CD4-positive, alpha-beta memory T cell (primary cell): ENCODE measurements around the gene DNAJC2. TPM values are rescaled to one million over a fixed set of nuclear protein-coding genes. Genes with fewer than 3 reads are reported as not detected.

Source experiments
- CTCF ChIA-PET: fragments of 350-600 bp; sonication (Branson Sonifier 250); formaldehyde crosslinking; loops from one replicate; lab custom pipeline; 2021; ENCODE audit warnings: inconsistent platforms; ENCODE audit not compliant: partially characterized antibody; lab: Charles Lee
- POLR2A ChIA-PET: fragments of 350-600 bp; sonication (Branson Sonifier 250); formaldehyde crosslinking; loops from one replicate; lab custom pipeline; 2021; ENCODE audit not compliant: partially characterized antibody; lab: Charles Lee
- DNase-seq, 5 donors: peaks; one replicate each; pipeline versions ENCODE4 v3.0.0 to v3.0.0-alpha.2; 2020 to 2022; ENCODE audit warnings: mixed read lengths in 1 of 5
- H3K27ac ChIP-seq: one replicate; pipeline ENCODE4 v1.7.0; 2013; ENCODE audit warnings: low read depth, low read length
- H3K27me3 ChIP-seq: 2 replicates; pipeline ENCODE4 v1.7.0; 2013; ENCODE audit warnings: mild to moderate bottlenecking, low read length, moderate library complexity; ENCODE audit not compliant: insufficient read depth
- H3K36me3 ChIP-seq: 2 replicates; pipeline ENCODE4 v1.7.0; 2013; ENCODE audit warnings: mild to moderate bottlenecking, low read length, moderate library complexity; ENCODE audit not compliant: insufficient read depth
- H3K4me1 ChIP-seq: 2 replicates; pipeline ENCODE4 v1.7.0; 2013; ENCODE audit warnings: mild to moderate bottlenecking, low read length, moderate library complexity; ENCODE audit not compliant: insufficient read depth
- H3K4me3 ChIP-seq, 2 donors: one replicate each; pipeline ENCODE4 v1.7.0; 2013; ENCODE audit warnings: low read length in 2 of 2, mild to moderate bottlenecking in 1 of 2
- H3K9me3 ChIP-seq, 2 donors: one replicate each; pipeline ENCODE4 v1.7.0; 2013; ENCODE audit warnings: low read length in 2 of 2, control low read depth in 1 of 2; ENCODE audit not compliant: control insufficient read depth in 1 of 2
- H3K27ac Mint-ChIP-seq, 7 donors: one replicate each; pipeline ENCODE4 v1.8.0; 2020 to 2021; ENCODE audit warnings: mixed read lengths in 7 of 7, mild to moderate bottlenecking in 6 of 7, inconsistent platforms in 3 of 7, moderate library complexity in 3 of 7
- H3K27me3 Mint-ChIP-seq, 2 donors: one replicate each; pipeline ENCODE4 v1.8.0; 2020 to 2021; ENCODE audit warnings: mixed read lengths in 2 of 2
- H3K36me3 Mint-ChIP-seq, 2 donors: one replicate each; pipeline ENCODE4 v1.8.0; 2020 to 2021; ENCODE audit warnings: mixed read lengths in 2 of 2, inconsistent platforms in 1 of 2, mild to moderate bottlenecking in 1 of 2
- H3K4me1 Mint-ChIP-seq, 4 donors: one replicate each; pipeline ENCODE4 v1.8.0; 2020 to 2021; ENCODE audit warnings: mixed read lengths in 4 of 4, mild to moderate bottlenecking in 1 of 4
- H3K4me3 Mint-ChIP-seq, 8 donors: one replicate each; pipeline ENCODE4 v1.8.0; 2020 to 2021; ENCODE audit warnings: mixed read lengths in 8 of 8, mild to moderate bottlenecking in 7 of 8, moderate library complexity in 6 of 8, inconsistent platforms in 3 of 8
- H3K9me3 Mint-ChIP-seq, 8 donors: one replicate each; pipeline ENCODE4 v1.8.0; 2020 to 2021; ENCODE audit warnings: mixed read lengths in 8 of 8, mild to moderate bottlenecking in 5 of 8, inconsistent platforms in 3 of 8, moderate library complexity in 1 of 8
- intact Hi-C: fragments of 100-400 bp; cut with micrococcal nuclease; formaldehyde crosslinking; loops from one replicate; pipeline ENCODE4 v1.15.1; 2023
- polyA plus RNA-seq, 2 donors: library from polyadenylated mRNA; unstranded; fragments of 300-500 nt; fragmentation: Illumina TruSeq; gene quantifications; one replicate each; pipeline ENCODE4 v1.2.3, GENCODE V29; 2021
- total RNA-seq, 2 experiments: library from RNA; stranded (reverse); gene quantifications; one replicate each; pipeline ENCODE4 v1.2.3, GENCODE V29; 2021

The DNAJC2 gene
- total and polyA plus RNA-seq, 4 experiments from 2014 or later: 10.6 to 40.5 (median 31.3) TPM

DNA sequence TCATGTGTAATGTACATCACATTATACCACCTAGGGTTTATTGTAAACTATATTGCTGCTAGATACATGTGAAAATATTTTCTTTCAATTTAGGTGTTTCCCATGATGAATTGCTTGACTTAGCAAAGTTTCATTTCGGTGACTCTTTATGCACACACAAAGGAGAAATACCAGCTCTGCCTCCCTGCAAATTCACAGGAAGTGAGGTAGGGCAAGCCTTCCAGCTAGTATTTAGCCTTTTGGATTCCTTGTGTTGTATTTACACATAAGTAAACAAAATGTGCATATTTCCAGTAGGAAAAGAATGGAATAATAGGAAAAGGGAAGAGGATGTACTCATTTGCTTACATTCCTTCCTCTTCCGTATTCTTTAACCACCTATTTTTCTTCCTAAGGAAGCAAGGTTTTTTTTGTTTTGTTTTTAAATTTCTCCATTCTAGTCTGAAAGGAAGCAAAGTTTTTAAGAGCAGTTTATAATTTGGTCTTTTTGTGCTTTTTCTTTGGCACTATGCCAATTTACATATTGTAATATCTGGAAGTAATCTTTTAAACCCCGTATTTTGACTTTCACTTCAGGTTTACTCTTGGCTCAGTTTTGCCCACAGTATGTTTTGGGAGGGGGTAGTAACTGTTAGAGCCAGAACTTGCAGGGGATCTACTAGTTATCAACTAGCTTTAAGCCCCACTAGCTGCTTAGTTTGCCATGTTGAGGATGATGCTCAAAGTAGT is 36.9 kb downstream of the DNAJC2 start:
- H3K36me3 ChIP-seq: peaks cover 71% of the 10 kb centered on the region
- no peak overlapping the region for H3K27ac ChIP-seq
- intact Hi-C loops: no loop called here
- H3K4me3 ChIP-seq: no peak overlapping the region
- DNase-seq: no peak
- Mint-ChIP-seq H3K27me3 (no peaks in the 10 kb centered on the region), H3K36me3 (peaks cover 34 to 81% of the 10 kb centered on the region in 2 donors), H3K4me3 (no peak overlapping the region), H3K9me3 (no peaks in the 10 kb centered on the region), H3K4me1 (peaks cover under 1 to 7% (median 4%) of the 10 kb centered on the region in 4 donors), H3K27ac (peak overlapping the region in 4 of 7 donors; percentile 6 to 42 (median 33))
- no peaks in the 10 kb centered on the region for H3K27me3 ChIP-seq
- POLR2A ChIA-PET: interaction anchor here (1.4 kb wide), 1 partner anchor 37 kb away, joined by 3 read pairs; the partner anchor contains the start of gene DNAJC2
- CTCF ChIA-PET: interaction anchor here (1.6 kb wide), 1 partner anchor 10 kb away, joined by 5 read pairs; the partner anchor contains the start of gene PMPCB
- peaks cover 2% of the 10 kb centered on the region for H3K4me1 ChIP-seq
- H3K9me3 ChIP-seq: no peaks in the 10 kb centered on the region

DNA sequence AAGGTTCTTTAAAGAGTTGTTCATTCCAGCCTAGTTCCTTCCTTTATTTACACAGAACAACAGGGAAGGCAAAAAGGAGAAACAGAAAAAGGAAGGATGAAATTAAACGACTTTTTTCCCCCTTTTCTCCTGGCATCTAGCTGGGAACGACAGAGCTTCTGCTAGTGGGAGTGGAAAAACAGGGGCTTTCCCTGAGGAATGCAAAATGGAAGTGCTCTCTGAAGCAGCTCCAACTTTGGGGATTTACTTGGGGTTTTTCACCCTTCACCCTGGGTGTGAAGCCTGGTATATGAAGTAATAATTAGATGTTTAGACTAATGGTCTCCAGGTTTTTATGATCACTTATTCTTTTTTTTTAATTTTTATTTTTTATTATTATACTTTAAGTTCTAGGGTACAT is 43.1 kb downstream of the DNAJC2 start:
- Mint-ChIP-seq H3K27ac (no peak overlapping the region), H3K9me3 (peaks cover 0 to 2% (median 0%) of the 10 kb centered on the region in 8 donors), H3K4me1 (peaks cover 25 to 40% (median 27%) of the 10 kb centered on the region in 4 donors), H3K4me3 (no peak overlapping the region), H3K36me3 (peaks cover 46 to 67% of the 10 kb centered on the region in 2 donors), H3K27me3 (no peaks in the 10 kb centered on the region)
- Histone ChIP-seq H3K27ac (no peak overlapping the region), H3K27me3 (no peaks in the 10 kb centered on the region), H3K4me1 (peaks cover 34% of the 10 kb centered on the region), H3K4me3 (no peak overlapping the region), H3K9me3 (no peaks in the 10 kb centered on the region), H3K36me3 (peaks cover 41% of the 10 kb centered on the region)
- no peak for DNase-seq
- ChIA-PET POLR2A (no interaction called here), CTCF (no interaction called here)
- intact Hi-C loops: no loop called here

DNA sequence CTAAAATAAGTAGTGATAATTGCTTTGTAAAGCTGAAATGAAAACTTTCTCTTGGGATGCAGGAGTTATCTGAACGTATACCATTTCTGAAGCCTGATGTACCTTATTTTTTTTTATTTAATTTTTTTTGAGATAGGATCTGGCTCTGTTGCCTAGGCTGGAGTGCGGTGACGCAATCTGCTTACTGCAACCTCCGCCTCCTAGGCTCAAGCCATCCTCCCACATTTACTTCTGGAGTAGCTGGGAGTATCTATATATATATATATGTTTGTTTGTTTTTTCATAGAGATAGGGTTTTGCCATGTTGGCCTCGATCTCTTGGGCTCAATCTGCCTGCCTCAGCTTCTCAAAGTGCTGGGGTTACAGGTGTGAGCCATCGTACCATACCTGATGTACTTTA is 44.9 kb downstream of the DNAJC2 start:
- H3K9me3 ChIP-seq: no peaks in the 10 kb centered on the region
- Mint-ChIP-seq H3K36me3 (peaks cover 35 to 56% of the 10 kb centered on the region in 2 donors), H3K27me3 (no peaks in the 10 kb centered on the region), H3K4me1 (peaks cover 25 to 50% (median 32%) of the 10 kb centered on the region in 4 donors), H3K4me3 (no peak overlapping the region), H3K9me3 (peaks cover 0 to 2% (median 0%) of the 10 kb centered on the region in 8 donors), H3K27ac (peak overlapping the region in 1 of 7 donors; percentile 90)
- intact Hi-C loops: loop anchor here (5.0 kb wide), 3 partner anchors 227 to 858 kb away; partner anchors contain the start of genes FAM185A and FBXL13
- H3K27ac ChIP-seq: no peak overlapping the region
- DNase-seq: no peak
- CTCF ChIA-PET: interaction anchor here (1.2 kb wide), 1 partner anchor 49 kb away, joined by 3 read pairs; no protein-coding TSS in a partner anchor
- no peaks in the 10 kb centered on the region for H3K27me3 ChIP-seq
- H3K4me3 ChIP-seq: no peak overlapping the region
- POLR2A ChIA-PET: interaction anchor here (0.6 to 1.2 kb wide), 2 partner anchors 39 to 225 kb away, joined by 3 to 4 read pairs; partner anchors contain the start of genes ARMC10 and FBXL13
- H3K4me1 ChIP-seq: peaks cover 35% of the 10 kb centered on the region
- peaks cover 35% of the 10 kb centered on the region for H3K36me3 ChIP-seq

DNA sequence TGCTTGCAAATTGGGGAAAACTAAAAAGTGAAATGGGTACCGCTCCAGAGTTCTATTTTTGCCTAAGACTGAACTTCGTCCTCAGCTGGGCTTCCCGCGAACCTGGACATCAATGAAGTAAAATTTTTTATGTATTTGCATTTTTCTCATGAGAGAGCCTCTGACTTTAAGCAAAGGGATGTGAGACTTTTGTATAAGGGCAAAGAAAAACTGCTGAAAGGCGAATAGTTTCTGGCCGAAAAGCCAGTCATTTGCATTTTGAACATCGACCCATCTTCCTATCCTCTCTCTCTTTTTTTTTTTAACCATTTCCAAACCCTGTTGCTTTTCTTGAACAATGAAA is 46.8 kb downstream of the DNAJC2 start:
- Mint-ChIP-seq H3K27ac (peak overlapping the region; percentile 90 to 96 (median 93)), H3K27me3 (no peaks in the 10 kb centered on the region), H3K36me3 (peaks cover 26 to 38% of the 10 kb centered on the region in 2 donors), H3K4me1 (peaks cover 20 to 50% (median 32%) of the 10 kb centered on the region in 4 donors), H3K4me3 (peak overlapping the region; percentile 83 to 94 (median 92)), H3K9me3 (peaks cover 0 to 2% (median 0%) of the 10 kb centered on the region in 8 donors)
- ChIA-PET POLR2A (interaction anchor here (1.0 to 2.6 kb wide), 7 partner anchors 8 to 223 kb away, joined by 3 to 19 read pairs (median 5); partner anchors contain the start of genes ARMC10, DNAJC2, FBXL13 and PSMC2), CTCF (interaction anchor here (0.9 to 2.3 kb wide), 8 partner anchors 9 to 1620 kb away, joined by 3 to 12 read pairs (median 6); partner anchors contain the start of gene PSMC2)
- no peaks in the 10 kb centered on the region for H3K9me3 ChIP-seq
- DNase-seq: no peak
- no peaks in the 10 kb centered on the region for H3K27me3 ChIP-seq
- peak overlapping the region; percentile 70 to 76 for H3K4me3 ChIP-seq
- peaks cover 23% of the 10 kb centered on the region for H3K36me3 ChIP-seq
- H3K27ac ChIP-seq: peak overlapping the region; percentile 88
- intact Hi-C loops: loop anchor here (1.0 to 5.0 kb wide), 8 partner anchors 18 to 1620 kb away; partner anchors contain the start of genes FAM185A, FBXL13, NAPEPLD and PSMC2
- peaks cover 34% of the 10 kb centered on the region for H3K4me1 ChIP-seq

GRCh38 chr7:103296901-103297836 is 47.4 kb downstream of the DNAJC2 start, which contains the start of gene PMPCB:
Gene PMPCB, plus strand, starts transcription at chr7:103297435. Its CDS starts 25 bp downstream, at chr7:103297460.
- POLR2A ChIA-PET: interaction anchor here (0.8 to 2.6 kb wide), 9 partner anchors 9 to 222 kb away, joined by 3 to 19 read pairs (median 4); partner anchors contain the start of genes ARMC10, DNAJC2, FBXL13 and PSMC2
- H3K27me3 Mint-ChIP-seq: peaks cover 0 to under 1% of the 10 kb centered on the region in 2 donors
- peaks cover 29% of the 10 kb centered on the region for H3K4me1 ChIP-seq
- CTCF ChIA-PET: interaction anchor here (0.9 to 2.3 kb wide), 8 partner anchors 10 to 1621 kb away, joined by 3 to 12 read pairs (median 6); partner anchors contain the start of gene PSMC2
- H3K36me3 Mint-ChIP-seq: peaks cover 22 to 34% of the 10 kb centered on the region in 2 donors
- H3K27ac Mint-ChIP-seq: peak within 1 kb of the TSS; percentile 90 to 96 (median 93)
- intact Hi-C loops: loop anchor here (1.0 to 5.0 kb wide), 8 partner anchors 17 to 1621 kb away; partner anchors contain the start of genes FAM185A, FBXL13, NAPEPLD and PSMC2
- peaks cover 19% of the 10 kb centered on the region for H3K36me3 ChIP-seq
- H3K4me1 Mint-ChIP-seq: peaks cover 20 to 46% (median 30%) of the 10 kb centered on the region in 4 donors
- H3K27me3 ChIP-seq: no peaks in the 10 kb centered on the region
- H3K9me3 Mint-ChIP-seq: peaks cover 0 to 2% (median 0%) of the 10 kb centered on the region in 8 donors
- H3K27ac ChIP-seq: peak within 1 kb of the TSS; percentile 88
- peak; percentile 93 to 96 (median 94) for DNase-seq
- peak within 1 kb of the TSS; percentile 70 to 76 for H3K4me3 ChIP-seq
- no peaks in the 10 kb centered on the region for H3K9me3 ChIP-seq
- H3K4me3 Mint-ChIP-seq: peak within 1 kb of the TSS; percentile 83 to 94 (median 92)

- H3K4me3 Mint-ChIP-seq: no peak overlapping the region
- H3K9me3 ChIP-seq: no peaks in the 10 kb centered on the region
- H3K27me3 ChIP-seq: no peaks in the 10 kb centered on the region
- CTCF ChIA-PET: interaction anchor here (0.8 kb wide), 1 partner anchor 1590 kb away, joined by 3 read pairs; no protein-coding TSS in a partner anchor
- no peaks in the 10 kb centered on the region for H3K36me3 ChIP-seq
- H3K27me3 Mint-ChIP-seq: peaks cover 2 to 9% of the 10 kb centered on the region in 2 donors
- intact Hi-C loops: no loop called here
- H3K27ac ChIP-seq: no peak overlapping the region
- no peak overlapping the region for H3K27ac Mint-ChIP-seq
- H3K36me3 Mint-ChIP-seq: peaks cover 0 to 5% of the 10 kb centered on the region in 2 donors
- peaks cover 14 to 29% (median 21%) of the 10 kb centered on the region in 4 donors for H3K4me1 Mint-ChIP-seq
- POLR2A ChIA-PET: interaction anchor here (1.1 kb wide), 1 partner anchor 51 kb away, joined by 3 read pairs; the partner anchor contains the start of gene DNAJC2
- H3K9me3 Mint-ChIP-seq: no peaks in the 10 kb centered on the region
- no peak for DNase-seq
- H3K4me3 ChIP-seq: no peak overlapping the region
- H3K4me1 ChIP-seq: peaks cover 15% of the 10 kb centered on the region
Observed at GRCh38 chr7:103293526-103293925, 51.0 kb downstream of the DNAJC2 start.
